ENCODE measurements around the gene SLFN11.
"Not testable (repeated sequence)": the region's sequence is repeated elsewhere in the genome, so short reads cannot be mapped to it uniquely, and the experiment has no call there.

SLFN11 gene

DNA sequence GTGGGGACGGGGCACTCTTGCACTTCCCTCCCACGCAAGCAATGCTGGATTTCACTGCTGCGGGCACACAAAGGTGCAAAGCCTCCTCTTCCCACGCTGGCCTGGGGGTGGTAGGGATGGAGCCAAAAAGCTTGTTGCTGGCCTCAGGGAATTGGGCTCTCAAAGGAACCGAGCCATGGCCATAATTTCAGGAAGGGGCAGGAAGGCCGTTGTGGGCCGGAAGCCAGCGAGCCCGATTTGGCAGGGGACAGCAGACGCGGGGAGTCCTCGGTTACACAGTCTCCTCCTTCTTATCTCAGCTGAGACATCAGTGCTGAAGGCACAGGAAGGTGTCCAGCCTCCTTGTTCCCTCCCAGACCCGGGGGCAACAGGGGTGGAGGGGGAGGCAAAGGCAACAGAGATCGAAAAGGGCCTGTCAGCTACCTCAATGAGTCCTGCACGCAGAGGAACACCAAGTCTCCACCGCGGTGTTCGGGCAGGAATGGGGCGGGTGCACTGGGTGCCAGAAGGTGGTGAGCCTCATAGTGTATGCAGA, 59.5 kb downstream of the SLFN11 start:
- TF ChIP-seq, protein P1, sequence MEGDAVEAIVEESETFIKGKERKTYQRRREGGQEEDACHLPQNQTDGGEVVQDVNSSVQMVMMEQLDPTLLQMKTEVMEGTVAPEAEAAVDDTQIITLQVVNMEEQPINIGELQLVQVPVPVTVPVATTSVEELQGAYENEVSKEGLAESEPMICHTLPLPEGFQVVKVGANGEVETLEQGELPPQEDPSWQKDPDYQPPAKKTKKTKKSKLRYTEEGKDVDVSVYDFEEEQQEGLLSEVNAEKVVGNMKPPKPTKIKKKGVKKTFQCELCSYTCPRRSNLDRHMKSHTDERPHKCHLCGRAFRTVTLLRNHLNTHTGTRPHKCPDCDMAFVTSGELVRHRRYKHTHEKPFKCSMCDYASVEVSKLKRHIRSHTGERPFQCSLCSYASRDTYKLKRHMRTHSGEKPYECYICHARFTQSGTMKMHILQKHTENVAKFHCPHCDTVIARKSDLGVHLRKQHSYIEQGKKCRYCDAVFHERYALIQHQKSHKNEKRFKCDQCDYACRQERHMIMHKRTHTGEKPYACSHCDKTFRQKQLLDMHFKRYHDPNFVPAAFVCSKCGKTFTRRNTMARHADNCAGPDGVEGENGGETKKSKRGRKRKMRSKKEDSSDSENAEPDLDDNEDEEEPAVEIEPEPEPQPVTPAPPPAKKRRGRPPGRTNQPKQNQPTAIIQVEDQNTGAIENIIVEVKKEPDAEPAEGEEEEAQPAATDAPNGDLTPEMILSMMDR (IDR thresholded peaks at IDR 0.05): no peak
- no peak for TF ChIP-seq ZFX (IDR thresholded peaks at IDR 0.05; ENCODE audit: borderline replicate concordance)
- no peak overlapping the region for H3K27ac ChIP-seq

- TF ChIP-seq ZFX (IDR thresholded peaks at IDR 0.05; ENCODE audit: borderline replicate concordance): no peak
- TF ChIP-seq, protein P1 (IDR thresholded peaks at IDR 0.05): peak; percentile 83
- H3K27ac ChIP-seq: no peak overlapping the region
Observed at GRCh38 chr17:35312790-35313711, 60.4 kb downstream of the SLFN11 start.

- no peak overlapping the region for H3K27ac ChIP-seq
- TF ChIP-seq, protein P1 (IDR thresholded peaks at IDR 0.05): no peak
- no peak for TF ChIP-seq ZFX (IDR thresholded peaks at IDR 0.05; ENCODE audit: borderline replicate concordance)
Observed at GRCh38 chr17:35312346-35312745, 61.1 kb downstream of the SLFN11 start.

DNA sequence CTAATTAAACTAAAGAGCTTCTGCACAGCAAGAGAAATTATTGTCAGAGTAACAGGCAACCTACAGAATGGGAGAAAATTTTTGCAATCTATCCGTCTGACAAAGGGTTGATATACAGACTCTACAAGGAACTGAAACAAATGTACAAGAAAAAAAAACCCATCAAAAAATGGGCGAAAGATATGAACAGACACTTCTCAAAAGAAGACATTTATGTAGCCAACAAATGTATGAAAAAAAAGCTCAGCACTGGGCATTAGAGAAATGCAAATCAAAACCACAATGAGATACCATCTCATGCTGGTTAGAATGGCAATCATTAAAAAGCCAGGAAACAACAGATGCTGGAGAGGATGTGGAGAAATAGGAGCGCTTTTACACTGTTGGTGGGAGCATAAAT, 64.1 kb downstream of the SLFN11 start:
- not testable (repeated sequence) for H3K27ac ChIP-seq

Measured in 22Rv1 (cell line).